Inflammatory macrophage treated with lipopolysaccharide for 1 hour (primary cell): ENCODE results near the gene SLC17A9.

Source experiments
- DNase-seq, 2 donors: peaks; one replicate each; pipeline ENCODE4 v3.0.0-alpha.2; 2020 to 2022

SLC17A9 gene

GRCh38 chr20:62952373-62952967 lies at the start of gene SLC17A9:
SLC17A9 (plus strand) TSS chr20:62952709; CDS start chr20:62952831, 122 bp downstream.
- peak; percentile 87 to 94 for DNase-seq

GRCh38 chr20:62902926-62903615 lies 49.4 kb upstream of the SLC17A9 start:
- no peak for DNase-seq

DNA sequence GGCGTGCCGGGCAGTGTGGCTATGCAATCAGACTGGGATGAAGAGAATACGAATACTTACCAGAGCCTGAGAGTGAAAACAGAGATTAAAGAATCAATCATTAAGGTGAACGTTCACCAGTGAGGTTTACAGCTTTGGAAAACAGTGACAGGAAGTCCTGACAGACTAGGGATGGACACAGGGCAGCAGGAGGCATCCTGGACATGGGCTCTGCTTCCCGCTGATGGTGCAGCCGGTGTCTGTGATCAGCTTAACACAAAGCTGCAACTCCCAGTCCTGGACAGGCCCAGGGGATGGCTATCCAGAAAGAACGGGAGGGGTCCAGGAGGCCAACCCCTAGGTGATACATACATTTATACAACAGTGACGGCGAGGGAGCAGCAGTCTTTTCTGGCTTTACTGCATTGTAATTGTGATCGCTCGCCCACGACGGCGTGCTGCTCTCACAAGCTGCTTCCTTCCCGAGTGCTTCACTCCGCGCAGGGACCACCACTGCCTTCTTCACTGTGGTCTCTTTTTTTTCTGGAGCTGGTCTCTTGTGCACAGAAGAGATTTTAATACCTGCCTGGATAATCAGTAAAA lies 46.9 kb upstream of the SLC17A9 start:
- DNase-seq = no peak

- no peak for DNase-seq
These were observed 46.3 kb upstream of the SLC17A9 start for GRCh38 chr20:62906209-62906608.

DNA sequence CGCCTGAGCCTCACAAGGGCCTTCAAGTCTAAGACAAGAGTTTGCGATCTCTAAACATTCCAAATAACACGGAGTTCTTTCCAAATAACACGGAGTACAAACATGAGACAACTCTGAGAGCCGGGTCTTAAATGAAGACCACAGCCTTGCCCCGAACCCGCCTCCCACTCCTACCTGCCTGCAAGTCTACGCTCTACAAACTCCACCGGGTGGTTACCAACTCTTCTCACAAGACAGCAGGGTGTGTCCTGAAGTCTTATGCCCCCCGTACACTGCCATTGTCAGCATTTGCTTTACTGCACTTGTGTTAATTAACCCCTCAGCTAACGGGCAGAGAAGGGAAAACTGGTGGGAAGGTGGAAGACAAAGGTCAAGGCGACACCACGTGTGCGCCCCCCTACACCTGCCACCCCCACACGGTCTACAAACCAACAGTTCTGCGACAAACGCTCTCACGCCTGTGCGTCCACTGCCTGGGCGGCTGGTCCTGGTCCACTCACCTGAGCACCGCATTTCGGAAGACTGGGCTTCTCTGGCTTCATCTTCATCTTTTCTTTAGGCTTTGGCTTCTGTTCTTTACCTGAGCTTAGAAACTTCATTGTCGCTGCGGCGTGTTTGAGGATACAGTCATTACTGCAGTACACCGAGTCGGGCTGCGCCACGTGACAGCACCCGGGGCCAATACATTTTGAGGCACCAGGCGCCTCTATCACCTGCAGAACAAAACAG lies 45.7 kb upstream of the SLC17A9 start:
- DNase-seq = no peak

GRCh38 chr20:62907384-62908317 lies 44.9 kb upstream of the SLC17A9 start:
- DNase-seq = no peak

DNA sequence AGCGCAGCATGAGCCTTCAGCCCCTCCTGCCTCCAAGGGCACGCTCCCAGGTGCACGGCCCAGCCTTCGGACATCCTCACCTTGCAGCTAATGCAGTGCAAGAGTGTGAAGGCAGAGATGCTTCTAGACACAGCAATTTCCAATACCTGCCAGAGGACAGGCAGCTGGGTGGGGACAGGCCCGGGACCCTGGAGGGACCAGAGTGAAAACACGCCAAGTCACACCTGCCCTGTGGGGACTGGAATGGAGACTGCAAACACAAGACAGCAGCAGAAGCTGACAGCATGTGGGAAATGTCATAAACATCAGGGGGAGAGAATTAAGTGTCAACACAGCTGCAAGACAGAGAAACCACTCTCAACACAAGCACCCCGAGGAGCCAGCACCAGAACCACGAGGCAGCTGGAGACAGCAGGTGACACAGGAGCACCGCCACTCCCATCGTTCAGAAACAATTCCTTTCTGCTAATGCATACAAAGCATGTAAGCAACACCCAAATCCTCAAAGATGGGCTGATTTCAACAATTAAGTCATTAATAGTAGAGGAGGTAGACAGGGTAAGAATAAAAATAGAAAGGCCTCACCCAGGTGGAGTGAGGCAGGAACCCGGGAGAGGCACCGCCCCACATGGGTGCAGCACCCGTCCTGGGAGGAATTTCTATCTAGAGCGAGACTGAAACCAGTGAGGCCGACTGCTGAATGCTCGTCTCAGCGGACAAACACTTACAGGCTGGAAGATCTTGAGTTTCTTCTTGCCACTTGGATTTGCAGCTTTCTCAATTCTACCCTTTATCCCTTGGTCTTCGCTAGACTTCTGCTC lies 43.3 kb upstream of the SLC17A9 start:
- no peak for DNase-seq

GRCh38 chr20:62910217-62910766 lies 42.2 kb upstream of the SLC17A9 start:
- no peak for DNase-seq

- no peak for DNase-seq
These were observed 41.6 kb upstream of the SLC17A9 start for GRCh38 chr20:62910777-62911497.

- no peak for DNase-seq
These were observed 40.7 kb upstream of the SLC17A9 start for GRCh38 chr20:62911701-62912280.

GRCh38 chr20:62913043-62913630 lies 39.4 kb upstream of the SLC17A9 start:
- no peak for DNase-seq

DNA sequence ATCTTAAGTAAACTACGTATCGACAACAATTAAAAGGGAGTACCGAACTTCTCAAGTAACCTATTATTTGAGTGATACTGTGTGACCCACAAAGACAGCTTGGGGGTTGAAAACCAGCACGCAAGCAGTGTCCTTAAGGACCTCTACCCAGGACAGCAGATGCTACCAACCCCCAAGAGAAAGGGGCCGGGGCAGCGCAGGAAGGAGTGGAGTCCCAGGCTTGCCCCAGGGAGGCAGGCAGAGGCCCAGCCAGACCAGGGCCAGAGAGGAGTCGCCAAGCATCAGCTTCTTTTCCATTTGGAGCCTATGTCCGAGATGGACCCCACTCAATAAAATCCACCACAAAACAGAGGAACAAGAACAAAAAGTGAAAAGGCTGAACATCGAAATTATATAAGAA lies 38.1 kb upstream of the SLC17A9 start:
- DNase-seq = no peak

- no peak for DNase-seq
These were observed 37.5 kb upstream of the SLC17A9 start for GRCh38 chr20:62914970-62915457.

- no peak for DNase-seq
These were observed 35.6 kb upstream of the SLC17A9 start for GRCh38 chr20:62916703-62917476.

DNA sequence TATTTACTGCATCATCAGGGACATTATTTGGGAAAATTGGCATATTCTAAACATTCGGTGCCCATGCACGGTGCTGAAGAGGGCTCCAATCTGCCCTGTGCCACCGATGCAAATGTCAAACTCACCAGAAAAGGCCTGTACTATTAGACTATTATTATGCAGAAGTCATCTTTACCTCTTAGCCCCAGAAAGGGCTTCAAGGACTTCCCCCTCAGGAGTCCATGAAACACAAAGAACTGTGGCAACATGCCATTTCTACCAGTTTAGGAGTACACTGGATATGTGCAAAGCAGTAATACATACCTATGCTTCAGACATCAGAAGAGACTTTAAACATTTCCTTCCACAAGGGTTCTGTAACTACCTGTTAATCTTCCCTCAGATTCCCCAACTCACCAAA lies 34.8 kb upstream of the SLC17A9 start:
- DNase-seq = no peak

DNA sequence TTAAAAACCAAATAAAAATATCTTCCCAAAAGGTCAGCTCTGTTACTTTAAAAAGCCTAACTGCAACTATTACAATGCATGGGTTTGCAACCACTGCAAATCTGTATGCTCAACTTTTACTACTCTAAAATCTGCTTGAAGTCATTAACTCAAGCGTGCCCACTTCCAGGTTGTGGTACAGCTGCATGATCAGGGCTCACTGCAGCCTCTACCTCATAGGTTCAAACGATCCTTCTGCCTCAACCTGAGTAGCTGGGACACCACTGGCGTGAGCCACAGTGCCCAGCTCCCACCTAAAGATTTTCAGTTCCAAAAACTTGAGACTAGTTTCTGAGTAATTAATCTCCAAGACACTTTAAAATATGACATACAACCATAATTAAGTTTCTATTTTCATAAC lies 34.4 kb upstream of the SLC17A9 start:
- no peak for DNase-seq

- DNase-seq = no peak
These were observed 33.7 kb upstream of the SLC17A9 start for GRCh38 chr20:62918831-62919230.

- DNase-seq = no peak
These were observed 32.4 kb upstream of the SLC17A9 start for GRCh38 chr20:62920039-62920645.
